A204.1 (cell line): ENCODE data around the gene PGGHG.
"Not testable (repeated sequence)": the region's sequence is repeated elsewhere in the genome, so short reads cannot be mapped to it uniquely, and the experiment has no call there.

Source experiments
- FAIRE-seq: peaks from 2 replicates; lab custom pipeline; 2012; peaks lifted over from hg19 to GRCh38; lab: Jason Lieb, UNC

The PGGHG gene

DNA sequence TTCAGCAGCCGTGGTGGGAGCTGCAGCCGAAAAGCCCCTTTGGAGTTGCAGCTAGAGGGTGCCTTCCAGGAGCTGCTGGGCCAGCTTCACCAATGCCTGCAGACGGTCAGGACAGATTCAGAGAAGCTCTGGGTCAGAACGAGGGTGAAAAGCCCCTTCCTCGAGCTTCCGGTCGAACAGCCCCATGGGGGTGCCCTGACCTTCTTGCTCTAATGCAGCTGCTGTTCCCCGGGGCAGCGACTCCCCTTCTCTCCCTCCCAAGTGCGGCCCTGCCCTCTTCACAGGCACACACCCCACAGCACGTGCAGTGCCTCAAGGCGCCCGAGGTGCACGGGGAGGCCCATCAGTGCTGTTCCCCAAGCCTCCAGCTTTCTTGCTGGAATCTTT, 41.4 kb downstream of the PGGHG start:
- no peak for FAIRE-seq

DNA sequence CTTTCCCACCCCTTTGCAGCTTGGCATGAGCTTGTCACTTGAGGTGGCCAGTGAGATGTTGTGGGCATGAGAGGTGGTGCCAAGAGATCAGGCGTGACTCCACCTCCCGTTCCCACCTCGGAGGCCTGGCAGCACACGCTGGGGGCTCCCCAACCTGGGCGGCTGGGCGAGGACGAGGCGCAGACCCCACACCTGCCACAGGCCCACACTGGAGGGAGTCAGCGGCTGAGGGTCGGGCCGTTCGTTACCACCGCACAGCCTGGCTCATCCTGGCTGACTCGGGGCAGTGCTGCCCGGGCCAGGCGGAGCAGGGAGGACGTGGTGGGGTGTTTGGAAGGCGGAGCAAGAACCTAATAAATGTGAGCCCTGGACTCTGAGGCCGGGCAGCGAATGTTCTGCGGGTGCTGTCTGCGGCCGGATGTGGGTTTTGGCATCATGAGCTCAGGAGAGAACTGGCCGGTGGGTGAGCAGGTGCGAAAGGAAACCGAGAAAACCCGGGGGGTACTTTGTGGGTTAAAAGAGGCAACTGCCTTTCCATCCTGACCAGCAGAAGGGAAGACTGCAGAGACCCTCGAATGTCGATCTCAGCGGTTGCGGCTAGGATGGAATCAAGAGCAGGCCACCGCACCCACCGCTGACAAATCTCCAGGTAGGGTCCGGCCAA, 41.9 kb downstream of the PGGHG start:
- FAIRE-seq, result no peak

DNA sequence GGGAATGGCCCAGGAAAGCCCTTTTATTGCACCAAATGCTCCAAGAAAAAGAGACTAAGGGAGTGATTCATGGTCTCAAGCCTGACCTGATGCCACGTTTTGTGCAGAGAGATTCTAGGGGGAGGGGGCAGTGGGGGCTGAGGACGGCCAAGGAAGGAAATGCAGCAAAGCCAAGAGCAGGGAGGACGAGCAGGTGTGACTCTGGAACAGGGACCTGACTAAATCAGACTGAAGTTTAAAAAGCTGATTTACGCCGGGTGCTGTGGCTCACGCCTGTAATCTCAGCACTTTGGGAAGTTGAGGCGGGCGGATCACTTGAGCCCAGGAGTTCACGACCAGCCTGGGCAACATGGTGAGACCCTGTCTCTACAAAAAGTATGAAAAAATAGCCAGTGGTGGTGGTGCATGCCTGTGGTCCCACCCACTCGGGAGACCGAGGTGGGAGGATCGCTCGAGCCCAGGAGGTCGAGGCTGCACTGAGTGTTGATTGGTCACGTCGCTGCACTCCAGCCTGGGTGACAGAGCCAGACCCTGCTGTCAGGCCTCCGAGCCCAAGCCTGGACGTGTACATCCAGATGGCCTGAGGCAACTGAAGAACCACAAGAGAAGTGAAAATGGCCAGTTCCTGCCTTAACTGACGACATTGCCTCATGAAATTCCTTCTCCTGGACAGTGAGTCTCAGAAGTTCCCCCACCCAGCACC, 42.6 kb downstream of the PGGHG start:
- FAIRE-seq, result no peak

DNA sequence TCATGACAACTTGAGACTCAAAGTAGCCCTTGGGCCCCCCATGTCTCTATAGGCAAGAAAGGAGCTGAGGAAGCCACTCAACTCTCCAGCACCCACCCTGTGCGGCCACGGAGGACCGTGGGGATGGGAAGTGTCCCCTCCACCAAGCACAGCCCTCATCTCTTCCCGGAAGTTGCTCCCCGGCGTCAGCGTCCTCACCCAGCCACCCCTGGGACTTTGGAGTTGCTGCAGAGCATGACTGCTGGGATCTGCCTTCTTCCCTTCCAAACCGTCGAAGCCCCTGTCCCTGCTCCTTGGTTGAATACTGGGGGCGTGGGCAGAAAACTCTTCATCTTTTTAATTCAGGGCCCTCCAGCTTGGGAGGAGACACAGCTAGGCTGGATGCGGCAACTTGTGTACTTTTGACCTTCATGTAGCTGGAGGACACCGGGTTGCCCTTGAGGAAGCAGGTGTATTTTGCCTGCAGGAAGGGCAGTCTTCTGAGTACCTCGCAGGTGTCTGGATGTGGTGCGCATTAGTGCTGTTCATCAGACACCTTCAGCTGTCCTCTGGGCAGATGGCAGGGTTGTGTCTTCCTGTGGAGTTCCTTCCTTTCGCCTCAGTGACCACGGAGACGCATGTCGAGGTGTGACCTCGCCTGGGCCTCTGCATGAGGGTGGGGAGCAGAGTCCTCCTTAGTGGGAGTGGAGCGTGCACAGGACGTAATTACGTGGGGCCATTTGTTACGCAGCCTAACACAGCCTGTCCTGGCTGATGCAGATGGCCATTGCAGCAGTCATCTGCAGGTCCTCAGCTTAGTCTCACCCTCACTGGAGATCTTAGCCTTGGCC, 43.9 kb downstream of the PGGHG start:
- no peak for FAIRE-seq

DNA sequence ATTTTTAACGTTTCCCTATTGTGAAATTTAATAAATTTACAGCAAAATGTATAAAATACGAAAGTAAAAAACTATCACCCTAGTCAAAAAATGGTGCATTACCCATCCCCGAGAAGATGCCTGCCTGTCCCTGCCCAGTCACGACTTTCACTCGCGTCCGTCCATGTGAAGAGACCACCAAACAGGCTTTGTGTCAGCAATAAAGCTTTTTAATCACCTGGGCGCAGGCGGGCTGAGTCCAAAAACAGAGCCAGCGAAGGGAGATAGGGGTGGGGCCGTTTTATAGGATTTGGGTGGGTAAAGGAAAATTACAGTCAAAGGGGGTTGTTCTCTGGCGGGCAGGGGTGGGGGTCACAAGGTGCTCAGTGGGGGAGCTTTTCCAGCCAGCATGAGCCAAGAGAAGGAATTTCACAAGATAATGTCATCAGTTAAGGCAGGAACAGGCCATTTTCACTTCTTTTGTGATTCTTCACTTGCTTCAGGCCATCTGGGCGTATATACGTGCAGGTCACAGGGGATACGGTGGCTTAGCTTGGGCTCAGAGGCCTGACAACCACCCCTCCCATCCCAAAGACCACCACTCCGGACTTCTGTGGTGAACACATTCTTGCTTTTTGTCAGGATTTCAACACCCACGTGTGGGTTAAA, 44.8 kb downstream of the PGGHG start:
- FAIRE-seq, result not testable (repeated sequence)

DNA sequence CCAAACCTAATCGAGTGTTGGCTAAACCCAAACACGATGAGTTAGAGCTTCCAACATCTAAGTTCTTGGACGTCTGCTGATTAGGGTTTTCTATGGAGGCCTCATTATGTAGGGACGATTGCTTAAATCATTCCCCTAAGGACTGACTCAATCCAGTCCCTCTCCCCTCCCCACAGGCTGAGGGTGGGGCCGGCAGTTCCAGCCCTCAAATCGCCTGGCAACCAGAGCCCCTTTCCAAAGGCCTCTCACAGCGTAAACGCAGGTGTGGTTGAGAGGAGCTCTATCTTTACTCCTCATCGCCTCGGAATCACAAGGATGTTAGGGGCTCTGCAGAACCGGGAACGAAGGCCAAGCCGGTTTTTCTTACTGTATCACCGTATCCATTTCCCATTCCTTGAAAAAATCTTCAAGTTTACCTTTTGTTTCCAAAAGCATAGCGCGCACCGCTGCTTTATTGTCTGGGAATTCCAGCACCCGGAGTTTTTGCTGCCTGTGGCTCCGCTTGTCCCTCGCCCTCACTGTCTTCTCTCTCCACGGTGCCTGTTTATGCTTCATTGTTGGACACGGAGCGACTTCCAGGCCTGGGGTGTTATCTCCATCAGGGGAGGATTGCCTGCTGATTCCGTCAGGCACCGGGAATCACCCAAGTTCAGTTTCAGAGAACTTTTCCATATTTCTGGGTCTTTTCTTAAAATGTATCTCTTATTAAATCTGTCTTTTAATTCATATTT, 45.5 kb downstream of the PGGHG start:
- no peak for FAIRE-seq

DNA sequence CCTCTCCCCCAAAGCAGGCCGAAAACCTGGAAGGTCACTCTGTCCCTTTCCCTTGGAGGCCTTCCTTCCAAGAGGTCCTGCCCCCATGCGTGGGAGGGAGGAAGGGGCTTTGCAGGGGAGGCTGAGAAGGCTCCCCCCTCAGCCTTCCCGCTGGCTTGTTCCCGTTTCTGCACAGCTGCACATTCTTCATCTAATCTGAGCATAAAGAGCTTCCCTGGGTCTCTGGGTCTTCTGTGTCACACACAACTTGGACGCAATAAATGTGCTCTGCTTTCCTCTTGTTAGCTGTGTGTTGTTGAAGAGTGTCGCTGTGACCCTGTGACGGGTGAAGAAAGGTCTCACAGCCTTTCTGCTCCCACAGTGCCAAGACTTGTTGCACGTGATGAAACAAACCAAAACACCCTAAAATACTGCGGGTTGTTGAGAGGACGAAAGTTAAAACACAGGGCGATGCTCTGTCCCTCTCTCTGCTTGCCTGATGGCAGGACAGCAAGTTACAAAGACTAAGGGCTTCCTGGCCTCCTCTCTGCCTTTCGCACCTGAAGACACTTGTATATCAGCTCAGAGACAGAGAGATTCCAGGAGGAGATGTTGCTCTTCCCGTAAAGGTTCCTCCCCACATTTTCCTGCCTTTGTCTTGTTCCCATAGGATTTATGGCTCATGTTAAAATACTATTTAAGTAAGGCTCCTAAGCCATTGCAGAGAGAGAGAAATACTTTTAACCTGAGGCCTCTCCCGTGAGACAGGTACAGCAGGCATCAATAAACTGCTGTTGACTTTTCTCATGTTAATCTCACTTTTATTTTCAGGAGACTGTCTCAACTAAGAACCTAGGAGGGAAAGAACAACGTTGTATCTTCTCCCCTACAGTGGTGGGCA, 47.1 kb downstream of the PGGHG start:
- no peak for FAIRE-seq

DNA sequence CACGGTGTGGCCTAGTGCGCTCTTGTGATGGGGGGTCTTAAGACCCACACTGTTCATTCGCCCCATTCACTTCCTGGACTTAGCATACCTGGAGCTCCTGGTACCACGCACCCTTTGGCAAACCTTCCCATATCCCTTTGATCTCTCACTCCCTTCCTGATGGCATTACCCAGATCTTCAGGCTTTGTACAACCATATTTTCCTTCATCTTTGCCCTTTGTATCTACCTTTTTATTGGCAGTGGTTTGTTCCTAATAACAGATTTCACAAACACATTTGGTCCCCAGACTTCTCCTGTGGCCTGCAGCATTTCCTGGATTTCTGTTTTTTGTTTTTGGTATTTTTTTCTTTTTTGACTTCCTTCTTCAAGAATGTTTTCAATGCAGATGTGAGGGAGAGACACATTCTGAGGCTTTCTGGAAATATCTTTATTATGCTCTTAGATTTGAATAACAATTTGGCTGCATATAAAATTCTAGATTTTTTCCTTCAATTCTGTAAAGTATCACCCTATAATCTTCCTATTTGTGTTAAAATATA, 47.8 kb downstream of the PGGHG start:
- no peak for FAIRE-seq

DNA sequence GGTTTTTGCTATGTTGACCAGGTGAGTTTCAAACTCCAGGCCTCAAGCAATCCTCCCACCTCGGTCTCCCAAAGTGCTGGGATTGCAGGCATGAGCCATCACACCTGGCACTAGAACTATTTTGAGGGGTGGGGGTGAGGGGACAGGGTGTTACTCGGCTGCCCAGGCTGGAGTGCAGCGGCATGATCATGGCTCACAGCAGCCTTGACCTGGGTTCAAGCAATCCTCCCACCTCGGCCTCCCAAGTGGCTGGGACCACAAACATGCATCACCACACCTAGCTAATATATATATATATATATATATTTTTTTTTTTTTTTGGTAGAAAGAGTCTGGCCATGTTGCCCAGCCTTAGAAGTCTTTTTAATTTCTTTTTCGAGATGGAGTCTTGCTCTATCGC, 48.8 kb downstream of the PGGHG start:
- FAIRE-seq, result no peak

DNA sequence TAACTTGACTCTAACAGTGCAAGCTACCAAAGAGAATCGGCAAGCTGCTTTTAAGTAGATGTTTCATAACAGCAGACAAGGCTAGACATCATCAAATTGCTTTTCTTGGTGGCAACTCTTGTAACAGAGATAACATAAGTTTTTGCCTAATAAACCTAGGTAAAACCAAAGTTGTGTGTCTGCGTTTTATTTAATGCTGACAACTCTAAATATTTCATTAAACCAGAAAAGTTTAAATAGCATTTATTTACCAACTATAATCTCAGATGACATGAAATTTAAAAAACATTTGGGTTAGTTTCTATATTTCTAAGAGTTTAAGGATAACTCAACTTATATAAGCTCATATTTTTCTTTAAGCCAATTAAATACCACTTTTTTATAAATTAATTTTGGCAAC, 51.0 kb downstream of the PGGHG start:
- no peak for FAIRE-seq

DNA sequence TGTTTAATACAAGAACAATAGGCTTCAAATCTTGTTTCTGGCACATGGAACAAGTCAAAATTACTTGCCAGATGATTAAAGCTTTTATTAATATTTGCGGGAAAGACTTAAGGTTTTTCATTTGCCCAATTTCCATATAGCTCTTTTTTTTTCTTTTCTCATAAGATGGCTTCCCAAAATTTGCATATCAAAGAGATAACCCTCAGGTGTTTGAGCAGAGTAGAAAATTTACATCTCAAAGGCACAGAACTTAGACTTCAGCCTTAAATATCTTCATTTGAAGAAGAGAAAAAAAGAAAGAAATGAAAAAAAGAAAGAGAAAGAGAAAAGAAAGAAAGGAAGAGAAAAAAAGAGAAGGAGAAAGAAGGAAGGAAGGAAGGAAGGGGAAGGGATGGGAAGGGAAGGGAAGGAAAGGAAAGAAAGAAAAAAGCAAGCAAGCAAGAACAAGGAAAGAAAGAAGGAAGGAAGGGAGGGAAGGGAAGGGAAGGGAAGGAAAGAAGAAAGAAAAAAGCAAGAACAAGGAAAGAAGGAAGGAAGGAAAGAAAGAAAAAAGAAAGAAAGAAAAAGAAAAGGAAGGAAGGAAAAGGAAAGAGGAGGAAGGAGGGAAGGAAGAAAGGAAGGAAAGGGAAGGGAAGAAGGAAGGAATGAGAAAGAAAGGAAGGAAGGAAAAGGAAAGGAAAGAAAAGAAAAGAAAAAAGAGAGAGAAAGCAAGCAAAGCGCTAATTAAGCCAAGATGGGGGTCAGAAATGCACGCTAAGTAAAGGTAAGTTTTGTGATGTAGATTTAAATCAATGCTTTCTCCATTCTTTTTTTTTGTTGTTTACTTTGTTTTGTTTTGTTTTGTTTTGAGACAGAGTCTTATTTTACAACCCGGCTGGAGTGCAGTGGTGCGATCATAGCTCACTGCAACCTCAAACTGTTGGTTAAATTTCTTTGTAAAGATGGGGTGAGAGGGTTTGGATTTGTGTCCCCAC, 51.9 kb downstream of the PGGHG start:
- no peak for FAIRE-seq

DNA sequence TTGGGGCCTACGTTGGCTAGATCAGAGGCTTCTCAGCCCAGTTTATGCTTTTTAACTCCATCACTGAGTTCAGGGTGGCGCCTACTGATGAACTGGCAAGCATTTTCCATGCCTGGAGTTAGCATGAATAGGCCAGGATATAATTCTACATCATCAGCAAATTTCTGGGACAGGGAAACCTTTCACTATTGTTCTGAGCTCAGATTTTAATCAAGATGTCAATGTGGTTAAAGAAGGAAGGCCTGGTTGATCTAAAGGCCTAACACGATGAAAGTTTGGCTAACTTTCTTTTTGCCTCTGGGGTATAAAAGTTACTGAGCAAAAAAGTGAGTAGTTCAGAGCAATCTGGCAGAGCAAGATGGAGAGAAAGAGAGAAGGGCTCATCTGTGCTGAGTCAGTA, 53.4 kb downstream of the PGGHG start:
- no peak for FAIRE-seq

DNA sequence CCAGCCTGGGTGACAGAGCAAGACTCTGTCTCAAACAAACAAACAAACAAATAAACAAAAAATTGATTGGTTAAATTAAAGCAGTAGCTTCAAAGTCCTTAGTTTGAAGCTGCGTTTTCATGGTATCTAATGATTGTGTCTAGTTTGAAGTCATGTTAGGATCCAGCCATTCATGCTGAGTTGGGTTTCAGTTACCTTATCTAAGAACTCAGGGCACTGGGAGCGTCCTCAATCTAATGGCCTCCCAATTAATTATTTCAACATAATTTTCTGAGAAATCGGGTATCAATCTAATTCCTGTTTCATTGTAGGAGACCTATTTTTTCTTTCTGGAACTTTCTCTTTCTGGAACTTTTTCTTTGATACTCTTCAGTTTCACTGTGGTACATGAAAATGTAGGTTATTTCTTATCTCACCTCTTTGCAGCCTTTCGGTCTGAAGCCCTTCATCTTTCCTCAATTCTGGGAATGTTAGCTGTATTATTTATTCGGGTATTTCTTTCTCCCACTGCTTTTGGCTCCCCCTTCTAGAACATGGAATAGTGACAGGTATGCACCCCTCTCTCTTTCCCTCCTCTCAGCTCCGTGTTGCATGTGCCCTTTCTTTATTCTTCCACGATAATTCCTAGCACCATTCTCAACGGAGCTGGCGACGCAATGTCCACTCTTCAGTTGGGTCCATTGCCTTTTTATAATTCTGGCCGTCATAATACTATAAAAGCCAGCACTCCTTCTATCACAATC, 56.1 kb downstream of the PGGHG start:
- FAIRE-seq, result no peak
